H1 (cell line): ENCODE data around the gene RGP1. TPM values are rescaled to one million over a fixed set of nuclear protein-coding genes. Genes with fewer than 3 reads are reported as not detected.

Experiments used
- CTCF ChIA-PET: fragments of 300-600 bp; sonication (Branson Sonifier 250); formaldehyde crosslinking; loops from one replicate; lab custom pipeline; 2021; ENCODE audit not compliant: partially characterized antibody; lab: Charles Lee
- POLR2A ChIA-PET: fragments of 300-600 bp; sonication (Branson Sonifier 250); formaldehyde crosslinking; loops from one replicate; lab custom pipeline; 2021; ENCODE audit warnings: inconsistent platforms; ENCODE audit not compliant: partially characterized antibody; lab: Charles Lee
- DNase-seq, 2 experiments: peaks; one replicate each; pipeline versions ENCODE4 v3.0.0 to v3.0.0-alpha.2; 2010 to 2022; ENCODE audit warnings: low spot score in 2 of 2, low read depth in 1 of 2, mixed read lengths in 1 of 2
- FAIRE-seq: peaks from 2 replicates; lab custom pipeline; 2011; peaks lifted over from hg19 to GRCh38; lab: Jason Lieb, UNC
- H2AFZ ChIP-seq: 2 replicates; pipeline ENCODE4 v1.8.1; 2012; ENCODE audit warnings: low read length, inconsistent platforms
- H2AK5ac ChIP-seq: 2 replicates; pipeline ENCODE4 v1.6.1; 2013; ENCODE audit warnings: low read depth, low read length
- H2BK120ac ChIP-seq: replicated peaks from 2 replicates; pipeline ENCODE3; 2013; ENCODE audit warnings: low read depth, low read length, inconsistent platforms
- H2BK12ac ChIP-seq: 2 replicates; pipeline ENCODE4 v1.6.1; 2013; ENCODE audit warnings: low read depth, low read length
- H2BK15ac ChIP-seq: 2 replicates; pipeline ENCODE4 v1.6.1; 2013; ENCODE audit warnings: low read length
- H2BK20ac ChIP-seq: 2 replicates; pipeline ENCODE4 v1.6.1; 2013; ENCODE audit warnings: low read length
- H2BK5ac ChIP-seq: 2 replicates; pipeline ENCODE4 v1.6.1; 2013; ENCODE audit warnings: low read depth, low read length
- H3K14ac ChIP-seq: 2 replicates; pipeline ENCODE4 v1.6.1; 2013; ENCODE audit warnings: inconsistent platforms; ENCODE audit not compliant: insufficient read length
- H3K18ac ChIP-seq: 2 replicates; pipeline ENCODE4 v1.6.1; 2013; ENCODE audit warnings: low read length; ENCODE audit errors: extremely low read depth
- H3K23ac ChIP-seq: 2 replicates; pipeline ENCODE4 v1.6.1; 2013; ENCODE audit warnings: inconsistent platforms; ENCODE audit not compliant: insufficient read length
- H3K23me2 ChIP-seq: 2 replicates; pipeline ENCODE4 v1.6.1; 2013; ENCODE audit warnings: low read depth, low read length
- H3K27ac ChIP-seq: 2 replicates; pipeline ENCODE4 v1.6.1; 2011; ENCODE audit warnings: low read depth, low read length, inconsistent platforms
- H3K27me3 ChIP-seq, 4 experiments: replicated peaks in 1 of 4; 1 replicate in 1 of 4; 2 replicates in 3 of 4; pipeline versions ENCODE4 v1.6.1 to v1.8.1; 2011 to 2013; ENCODE audit warnings: low read length in 3 of 4, mild to moderate bottlenecking in 3 of 4, inconsistent platforms in 2 of 4, mixed read lengths in 2 of 4, moderate library complexity in 1 of 4; ENCODE audit not compliant: control insufficient read depth in 3 of 4, insufficient read depth in 3 of 4; ENCODE audit errors: extremely low read depth in 1 of 4
- H3K36me3 ChIP-seq, 4 experiments: 2 replicates each; pipeline versions ENCODE4 v1.6.1 to v1.8.1; 2011 to 2013; ENCODE audit warnings: mild to moderate bottlenecking in 4 of 4, low read length in 3 of 4, moderate library complexity in 2 of 4, control low read depth in 1 of 4, inconsistent platforms in 1 of 4; ENCODE audit not compliant: insufficient read depth in 4 of 4, control insufficient read depth in 2 of 4
- H3K4ac ChIP-seq: replicated peaks from 2 replicates; pipeline ENCODE3; 2013; ENCODE audit warnings: low read length, low read depth, mixed read lengths, inconsistent platforms; ENCODE audit not compliant: insufficient read length
- H3K4me1 ChIP-seq, 4 experiments: replicated peaks in 1 of 4; 1 replicate in 1 of 4; 2 replicates in 3 of 4; pipeline versions ENCODE4 v1.6.1 to v1.8.1; 2011 to 2013; ENCODE audit warnings: low read length in 3 of 4, inconsistent platforms in 2 of 4, mixed read lengths in 1 of 4; ENCODE audit not compliant: insufficient read depth in 4 of 4, control insufficient read depth in 3 of 4
- H3K4me2 ChIP-seq, 2 experiments: 2 replicates each; pipeline versions ENCODE4 v1.6.1 to v1.8.1; 2011 to 2013; ENCODE audit warnings: low read depth in 2 of 2, low read length in 2 of 2, control low read depth in 1 of 2, inconsistent platforms in 1 of 2, mild to moderate bottlenecking in 1 of 2; ENCODE audit not compliant: insufficient read depth in 1 of 2
- H3K4me3 ChIP-seq, 4 experiments: fragments of 200-600, 300-600 bp in 1 of 4; sonication (generic), shearing (Covaris generic), sonication (Bioruptor Twin) in 1 of 4; 2 replicates each; pipeline versions ENCODE4 v1.5.1 to v1.8.1; 2011 to 2016; ENCODE audit warnings: low read length in 4 of 4, low read depth in 3 of 4, control low read depth in 2 of 4, inconsistent platforms in 2 of 4, mild to moderate bottlenecking in 2 of 4, mixed read lengths in 1 of 4, moderate library complexity in 1 of 4; ENCODE audit not compliant: insufficient read depth in 2 of 4; ENCODE audit errors: extremely low read depth in 1 of 4
- H3K56ac ChIP-seq: replicated peaks from 2 replicates; pipeline ENCODE3; 2013; ENCODE audit warnings: low read depth, mild to moderate bottlenecking, mixed read lengths, low read length, inconsistent platforms; ENCODE audit not compliant: insufficient read length
- H3K79me1 ChIP-seq: 2 replicates; pipeline ENCODE4 v1.6.1; 2013; ENCODE audit warnings: low read depth, low read length, control low read depth
- H3K79me2 ChIP-seq, 2 experiments: 2 replicates each; pipeline versions ENCODE4 v1.6.1 to v1.8.1; 2012 to 2013; ENCODE audit warnings: low read length in 2 of 2, mild to moderate bottlenecking in 2 of 2, inconsistent platforms in 1 of 2; ENCODE audit not compliant: insufficient read depth in 2 of 2, control insufficient read depth in 1 of 2
- H3K9ac ChIP-seq, 4 experiments: replicated peaks in 1 of 4; 1 replicate in 1 of 4; 2 replicates in 3 of 4; pipeline versions ENCODE4 v1.6.1 to v1.8.1; 2011 to 2013; ENCODE audit warnings: low read depth in 3 of 4, low read length in 3 of 4, control low read depth in 2 of 4, mild to moderate bottlenecking in 2 of 4, moderate library complexity in 2 of 4, inconsistent platforms in 1 of 4; ENCODE audit errors: extremely low read depth in 1 of 4
- H3K9me3 ChIP-seq, 2 experiments: 2 replicates each; pipeline versions ENCODE4 v1.6.1 to v1.8.1; 2012 to 2013; ENCODE audit warnings: mild to moderate bottlenecking in 2 of 2, moderate library complexity in 2 of 2, control low read depth in 1 of 2, inconsistent platforms in 1 of 2, low read depth in 1 of 2, low read length in 1 of 2, mixed read lengths in 1 of 2; ENCODE audit not compliant: insufficient read depth in 2 of 2
- H4K20me1 ChIP-seq, 2 experiments: replicated peaks in 1 of 2; 2 replicates each; pipeline versions ENCODE3 to v1.8.1; 2011 to 2013; ENCODE audit warnings: inconsistent platforms in 2 of 2, low read length in 2 of 2, mild to moderate bottlenecking in 1 of 2; ENCODE audit not compliant: insufficient read depth in 2 of 2, control insufficient read depth in 1 of 2
- H4K5ac ChIP-seq: 2 replicates; pipeline ENCODE4 v1.6.1; 2013; ENCODE audit warnings: low read length, low read depth, mixed read lengths, inconsistent platforms; ENCODE audit not compliant: insufficient read length
- H4K8ac ChIP-seq: 2 replicates; pipeline ENCODE4 v1.8.0; 2013; ENCODE audit warnings: mild to moderate bottlenecking, moderate library complexity, low read length, inconsistent platforms; ENCODE audit not compliant: insufficient read depth; ENCODE audit errors: extremely low read depth
- H4K91ac ChIP-seq: replicated peaks from 2 replicates; pipeline ENCODE3; 2013; ENCODE audit warnings: low read length, mixed read lengths, inconsistent platforms; ENCODE audit not compliant: insufficient read length
- CEBPB ChIP-seq: IDR thresholded peaks from 2 replicates; pipeline ENCODE4 v1.6.1; 2012; ENCODE audit warnings: low read depth, low read length
- GABPA ChIP-seq: IDR thresholded peaks from 2 replicates; pipeline ENCODE4 v1.6.1; 2011; ENCODE audit warnings: mild to moderate bottlenecking, low read length, moderate library complexity, borderline replicate concordance; ENCODE audit not compliant: insufficient read depth
- KDM1A ChIP-seq: fragments of 200-600, 300-600 bp; sonication (generic); IDR thresholded peaks from 2 replicates; pipeline ENCODE4 v1.7.1; 2016; ENCODE audit warnings: mild to moderate bottlenecking, low read length, borderline replicate concordance
- WGBS, 2 experiments: shearing (Covaris generic) in 1 of 2; methylation state at CpG; one replicate each; pipeline versions ENCODE4 v1.1.6 to v1.1.7; 2013 to 2015; ENCODE audit warnings: low lambda C conversion rate in 2 of 2, mixed read lengths in 2 of 2, inconsistent platforms in 1 of 2, low coverage in 1 of 2, missing lambda C conversion rate in 1 of 2; ENCODE audit not compliant: insufficient replicate concordance in 2 of 2, insufficient coverage in 1 of 2, insufficient read length in 1 of 2; ENCODE audit errors: extremely low coverage in 1 of 2, missing lambda C conversion rate in 1 of 2; 5-methylcytosine and 5-hydroxymethylcytosine counted together
- polyA plus RNA-seq, 7 experiments: library from polyadenylated mRNA; depleted of rRNA in 3 of 7; stranded (reverse) in 5 of 7; unstranded in 2 of 7; fragments of >200 nt in 5 of 7; fragments of 200-250 nt in 2 of 7; gene quantifications; 1 replicate in 5 of 7; 2 replicates in 1 of 7; 4 replicates in 1 of 7; pipeline versions ENCODE4 v1.2.1 to v1.2.3, GENCODE V29; 2011 to 2013; ENCODE audit warnings: missing spikeins in 2 of 7, mixed read lengths in 2 of 7
- total RNA-seq: library from RNA; stranded (reverse); fragmentation: NEBNext Ultra II Directional; extraction: Animal tissue kit (Norgen Biotek cat#: 25700); gene quantifications from 2 replicates; pipeline ENCODE4 v1.2.1, GENCODE V29; 2021
- TF ChIP-seq, protein P1 (sequence below): IDR thresholded peaks from 2 replicates; pipeline ENCODE4 v1.6.1; 2012; ENCODE audit warnings: inconsistent platforms

Gene RGP1
- total and polyA plus RNA-seq, 2 of the 8 experiments (the other 6 are each of a cell fraction or from before 2014, with no cell fraction given), result 11.8 to 22.7 TPM

DNA sequence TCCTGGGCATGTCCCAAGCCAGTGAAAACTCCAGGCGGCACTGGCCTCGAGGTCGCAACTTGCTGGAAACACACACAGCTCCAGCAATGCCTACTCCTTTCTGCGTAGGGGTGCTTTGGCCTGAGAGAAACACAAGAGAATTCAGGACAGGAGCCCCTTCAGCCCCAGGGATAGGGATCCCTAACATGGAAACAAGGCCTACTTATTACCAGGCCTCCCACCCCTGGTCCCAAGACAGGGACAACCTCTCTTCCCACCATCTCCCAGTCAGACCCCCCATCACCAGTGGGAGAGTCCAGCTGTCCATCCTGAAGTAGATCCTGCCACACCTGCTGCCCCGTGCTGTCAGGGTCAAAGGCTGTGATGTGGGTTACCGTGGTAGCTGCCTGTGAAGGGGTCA is 8.8 kb upstream of the RGP1 start:
- peaks cover 0 to 5% of the 10 kb centered on the region in 2 experiments; a peak in 1 of 4 replicates for H3K79me2 ChIP-seq
- no peaks in the 10 kb centered on the region; a peak in 1 of 4 replicates for H3K9me3 ChIP-seq
- H2AK5ac ChIP-seq, result no peak overlapping the region
- TF ChIP-seq, protein P1, sequence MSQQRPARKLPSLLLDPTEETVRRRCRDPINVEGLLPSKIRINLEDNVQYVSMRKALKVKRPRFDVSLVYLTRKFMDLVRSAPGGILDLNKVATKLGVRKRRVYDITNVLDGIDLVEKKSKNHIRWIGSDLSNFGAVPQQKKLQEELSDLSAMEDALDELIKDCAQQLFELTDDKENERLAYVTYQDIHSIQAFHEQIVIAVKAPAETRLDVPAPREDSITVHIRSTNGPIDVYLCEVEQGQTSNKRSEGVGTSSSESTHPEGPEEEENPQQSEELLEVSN, result no peak
- TF ChIP-seq GABPA, result no peak
- TF ChIP-seq CEBPB, result no peak
- no peak for TF ChIP-seq KDM1A
- H4K91ac ChIP-seq, result no peak overlapping the region
- no peak overlapping the region for H4K5ac ChIP-seq
- H4K20me1 ChIP-seq, result peaks cover 7 to 22% of the 10 kb centered on the region in 2 experiments
- H3K27ac ChIP-seq, result no peak overlapping the region
- H3K27me3 ChIP-seq, result no peaks in the 10 kb centered on the region
- H4K8ac ChIP-seq, result no peak overlapping the region
- no peak overlapping the region for H3K4me3 ChIP-seq
- H3K79me1 ChIP-seq, result peaks cover 5% of the 10 kb centered on the region; the same call in 1 of the 2 replicates
- H3K56ac ChIP-seq, result no peak overlapping the region
- H3K4ac ChIP-seq, result no peak overlapping the region
- 86% methylated on average over 6 of the region's 6 CpGs; no CpG with 5 or more reads in 1 of the 2 experiments for WGBS, 2 experiments
- ChIA-PET CTCF (interaction anchor here (1.0 to 6.0 kb wide), 3 partner anchors 9 to 79 kb away, joined by 3 to 49 read pairs (median 5); partner anchors contain the start of genes CREB3, GBA2, RGP1 and TLN1), POLR2A (interaction anchor here (0.6 to 4.8 kb wide), 10 partner anchors 8 to 1108 kb away, joined by 3 to 35 read pairs (median 4); partner anchors contain the start of genes CREB3, GBA2, RGP1 and TLN1)
- no peak overlapping the region for H2BK20ac ChIP-seq
- H3K4me2 ChIP-seq, result no peak overlapping the region
- no peaks in the 10 kb centered on the region; the same call in 1 of the 2 replicates for H3K23me2 ChIP-seq
- H3K36me3 ChIP-seq, result peaks cover 34 to 79% (median 77%) of the 10 kb centered on the region in 4 experiments
- H2AFZ ChIP-seq, result no peak overlapping the region
- H2BK15ac ChIP-seq, result no peak overlapping the region
- peaks cover 0 to 2% (median under 1%) of the 10 kb centered on the region in 4 experiments; a peak in 2 of 7 replicates for H3K4me1 ChIP-seq
- H2BK5ac ChIP-seq, result peak overlapping the region; percentile 35; the same call in 1 of the 2 replicates
- H3K23ac ChIP-seq, result no peak overlapping the region
- H2BK120ac ChIP-seq, result no peak overlapping the region
- no peak overlapping the region for H3K18ac ChIP-seq
- FAIRE-seq, result no peak
- DNase-seq, result no peak
- H3K14ac ChIP-seq, result no peak overlapping the region
- no peak overlapping the region for H2BK12ac ChIP-seq
- H3K9ac ChIP-seq, result no peak overlapping the region; a peak in 1 of 7 replicates
